Activated CD4-positive, alpha-beta memory T cell treated with anti-CD3 and anti-CD28 coated beads, Interleukin-2, amount 10 ng/mL, durations not matched to agents 7 days and 5 days (primary cell): ENCODE results near the gene TRIO. TPM values are rescaled to one million over a fixed set of nuclear protein-coding genes. Genes with fewer than 3 reads are reported as not detected.

ENCODE experiments used
- CTCF ChIA-PET: fragments of 350-600 bp; sonication (Branson Sonifier 250); formaldehyde crosslinking; loops from one replicate; lab custom pipeline; 2021; ENCODE audit warnings: antibody characterized with exemption, inconsistent platforms; lab: Charles Lee
- POLR2A ChIA-PET: fragments of 350-600 bp; sonication (Branson Sonifier 250); formaldehyde crosslinking; loops from one replicate; lab custom pipeline; 2021; ENCODE audit warnings: antibody characterized with exemption; lab: Charles Lee
- DNase-seq: peaks from one replicate; pipeline ENCODE4 v3.0.0-alpha.2; 2020
- H3K27ac Mint-ChIP-seq: one replicate; pipeline ENCODE4 v1.8.0; 2021; ENCODE audit warnings: mild to moderate bottlenecking, mixed read lengths
- H3K27me3 Mint-ChIP-seq: one replicate; pipeline ENCODE4 v1.8.0; 2021; ENCODE audit warnings: mixed read lengths
- H3K36me3 Mint-ChIP-seq: one replicate; pipeline ENCODE4 v1.8.0; 2021; ENCODE audit warnings: low read depth, mixed read lengths
- H3K4me1 Mint-ChIP-seq: one replicate; pipeline ENCODE4 v1.8.0; 2021; ENCODE audit warnings: mixed read lengths
- H3K4me3 Mint-ChIP-seq: one replicate; pipeline ENCODE4 v1.8.0; 2021; ENCODE audit warnings: mild to moderate bottlenecking, mixed read lengths
- H3K9me3 Mint-ChIP-seq: one replicate; pipeline ENCODE4 v1.8.0; 2021; ENCODE audit warnings: mixed read lengths
- total RNA-seq, 2 experiments: library from RNA; stranded (reverse); gene quantifications; one replicate each; pipeline ENCODE4 v1.2.3, GENCODE V29; 2021

Gene TRIO
- total RNA-seq, 2 experiments from 2014 or later = 8.1 to 8.3 TPM

DNA sequence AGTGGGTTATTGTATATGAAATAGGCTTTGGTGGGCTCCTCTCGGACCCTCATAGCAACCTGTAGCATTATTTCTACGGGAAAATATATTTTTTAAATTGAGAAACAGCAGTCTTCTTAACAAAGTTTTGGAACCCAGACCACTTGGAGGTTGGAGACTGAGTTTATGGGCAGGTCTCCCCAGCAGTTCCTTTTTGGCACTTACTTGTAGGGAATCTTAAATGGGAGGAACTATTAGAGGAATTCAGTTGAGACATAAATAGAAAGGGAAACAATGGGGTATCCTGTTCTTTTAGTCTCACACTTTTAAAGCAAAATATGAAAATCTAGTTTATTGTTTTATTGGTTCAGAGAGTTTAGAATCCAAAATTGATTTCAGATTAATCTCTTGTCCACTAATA lies 111.5 kb downstream of the TRIO start:
- CTCF ChIA-PET = interaction anchor here (0.6 kb wide), 1 partner anchor 718 kb away, joined by 4 read pairs; no protein-coding TSS in a partner anchor
- H3K9me3 Mint-ChIP-seq = peaks cover 6% of the 10 kb centered on the region
- no peak overlapping the region for H3K27ac Mint-ChIP-seq
- no peak for DNase-seq
- H3K4me1 Mint-ChIP-seq = no peaks in the 10 kb centered on the region
- no peaks in the 10 kb centered on the region for H3K27me3 Mint-ChIP-seq
- no peak overlapping the region for H3K4me3 Mint-ChIP-seq
- POLR2A ChIA-PET = no interaction called here
- no peaks in the 10 kb centered on the region for H3K36me3 Mint-ChIP-seq

DNA sequence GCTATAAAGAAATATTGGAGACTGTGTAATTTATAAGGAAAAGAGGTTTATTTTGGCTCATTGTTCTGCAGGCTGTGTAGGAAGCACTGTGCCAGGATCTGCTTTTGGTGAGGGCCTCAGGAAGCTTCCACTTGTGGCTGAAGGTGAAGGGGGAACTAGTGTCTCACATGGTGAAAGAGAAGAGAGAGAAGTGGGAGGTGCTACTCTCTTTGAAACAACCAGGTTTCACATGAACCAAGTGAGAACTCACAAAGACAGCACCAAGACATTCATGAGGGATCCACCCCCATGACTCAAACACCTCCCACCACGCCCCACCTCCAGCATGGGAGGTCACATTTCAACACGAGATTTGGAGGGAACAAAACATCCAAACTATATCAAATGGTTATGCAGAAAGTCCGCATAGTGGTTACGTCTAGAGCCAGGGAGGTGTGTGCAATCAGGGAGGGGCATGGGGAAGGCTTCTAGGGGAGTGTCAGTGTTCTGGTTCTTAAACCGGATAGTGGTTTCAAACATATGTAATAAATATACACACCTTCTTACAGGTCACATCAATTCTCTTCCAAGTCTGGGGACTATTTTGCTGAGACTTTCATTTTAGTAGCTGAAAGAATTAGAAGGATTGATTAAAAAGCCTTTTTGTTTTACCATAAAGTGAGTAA lies 113.0 kb downstream of the TRIO start:
- no peaks in the 10 kb centered on the region for H3K36me3 Mint-ChIP-seq
- H3K4me1 Mint-ChIP-seq = no peaks in the 10 kb centered on the region
- H3K4me3 Mint-ChIP-seq = no peak overlapping the region
- DNase-seq = no peak
- H3K27ac Mint-ChIP-seq = no peak overlapping the region
- H3K9me3 Mint-ChIP-seq = peaks cover 6% of the 10 kb centered on the region
- H3K27me3 Mint-ChIP-seq = no peaks in the 10 kb centered on the region
- ChIA-PET CTCF (no interaction called here), POLR2A (no interaction called here)

DNA sequence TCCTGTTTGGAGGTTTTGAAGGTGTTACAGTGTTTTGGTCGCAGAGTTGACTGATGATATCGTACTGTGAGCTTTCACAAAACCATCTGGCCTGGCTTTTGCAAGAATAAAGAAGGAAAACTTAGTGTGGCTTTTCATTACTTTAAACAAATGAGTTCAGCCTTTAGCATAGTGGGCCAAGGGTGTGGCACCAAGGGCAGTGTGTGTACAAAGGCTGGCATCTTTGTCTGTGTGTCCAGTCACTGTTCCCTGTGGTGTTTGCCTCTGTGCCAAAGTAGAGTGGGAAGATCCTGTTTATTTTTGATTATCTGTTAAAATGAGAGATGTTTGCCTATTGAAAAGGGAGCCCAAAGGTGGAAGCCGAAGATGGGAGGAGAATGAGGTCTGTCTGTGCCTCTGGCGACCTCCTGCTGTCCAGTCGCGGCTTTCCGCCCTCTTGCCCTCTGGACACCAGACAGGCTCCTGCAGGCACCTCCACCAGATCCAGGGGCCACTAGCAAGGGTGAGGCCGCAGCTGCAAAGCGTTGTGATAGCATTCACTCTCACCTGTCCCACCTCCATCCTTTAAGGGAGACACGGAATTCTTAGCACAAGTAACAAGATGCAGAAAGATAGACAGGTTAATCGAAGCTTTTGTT lies 113.7 kb downstream of the TRIO start:
- POLR2A ChIA-PET = no interaction called here
- CTCF ChIA-PET = no interaction called here
- Mint-ChIP-seq H3K4me3 (no peak overlapping the region), H3K36me3 (no peaks in the 10 kb centered on the region), H3K4me1 (no peaks in the 10 kb centered on the region), H3K27ac (no peak overlapping the region), H3K27me3 (peaks cover 1% of the 10 kb centered on the region), H3K9me3 (peaks cover 6% of the 10 kb centered on the region)
- DNase-seq = no peak

DNA sequence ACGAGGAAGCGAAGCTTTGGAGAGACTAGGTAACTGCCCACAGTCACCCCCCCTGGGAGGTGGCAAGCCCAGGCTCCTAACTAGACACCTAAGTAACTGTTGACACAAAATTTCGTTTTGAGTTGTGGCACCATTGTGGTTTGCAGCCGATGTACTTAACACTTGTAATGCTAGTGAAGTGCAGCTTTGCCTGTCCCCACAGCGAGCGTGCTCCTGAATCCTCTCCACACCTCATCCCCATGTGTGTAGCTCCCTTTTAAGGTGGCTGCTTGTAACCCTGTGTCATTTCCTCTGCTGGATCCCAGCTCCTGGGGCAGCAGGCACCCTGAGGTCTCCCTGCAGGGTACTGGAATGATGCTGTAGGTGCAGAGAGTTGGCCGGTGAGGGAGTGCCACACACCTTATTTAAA lies 114.9 kb downstream of the TRIO start:
- Mint-ChIP-seq H3K36me3 (no peaks in the 10 kb centered on the region), H3K9me3 (peaks cover 6% of the 10 kb centered on the region), H3K4me1 (no peaks in the 10 kb centered on the region), H3K4me3 (no peak overlapping the region), H3K27me3 (peaks cover 10% of the 10 kb centered on the region), H3K27ac (no peak overlapping the region)
- DNase-seq = no peak
- ChIA-PET POLR2A (no interaction called here), CTCF (no interaction called here)

DNA sequence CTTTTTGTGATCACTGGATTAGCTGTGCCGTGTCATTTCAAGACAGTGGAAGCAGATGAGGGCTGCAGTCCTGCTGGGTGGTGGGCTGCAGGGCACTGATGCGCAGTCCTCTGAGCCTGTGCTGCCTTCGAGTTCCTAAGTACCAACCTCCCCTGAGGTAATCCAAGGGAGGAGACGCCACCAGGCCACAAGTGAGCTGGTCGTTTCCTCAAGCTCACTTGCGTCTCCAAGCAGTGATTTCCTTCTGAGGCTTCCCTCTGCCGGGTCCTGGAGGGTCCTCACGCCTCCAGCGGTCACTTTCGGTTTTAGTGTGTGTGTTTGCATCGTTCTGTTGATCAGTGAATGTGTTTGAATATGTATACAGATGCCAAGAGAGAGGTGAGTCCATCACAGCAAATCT lies 115.7 kb downstream of the TRIO start:
- Mint-ChIP-seq H3K36me3 (no peaks in the 10 kb centered on the region), H3K4me3 (no peak overlapping the region), H3K9me3 (peaks cover 6% of the 10 kb centered on the region), H3K27me3 (peaks cover 15% of the 10 kb centered on the region), H3K4me1 (no peaks in the 10 kb centered on the region), H3K27ac (no peak overlapping the region)
- ChIA-PET CTCF (no interaction called here), POLR2A (no interaction called here)
- DNase-seq = no peak

DNA sequence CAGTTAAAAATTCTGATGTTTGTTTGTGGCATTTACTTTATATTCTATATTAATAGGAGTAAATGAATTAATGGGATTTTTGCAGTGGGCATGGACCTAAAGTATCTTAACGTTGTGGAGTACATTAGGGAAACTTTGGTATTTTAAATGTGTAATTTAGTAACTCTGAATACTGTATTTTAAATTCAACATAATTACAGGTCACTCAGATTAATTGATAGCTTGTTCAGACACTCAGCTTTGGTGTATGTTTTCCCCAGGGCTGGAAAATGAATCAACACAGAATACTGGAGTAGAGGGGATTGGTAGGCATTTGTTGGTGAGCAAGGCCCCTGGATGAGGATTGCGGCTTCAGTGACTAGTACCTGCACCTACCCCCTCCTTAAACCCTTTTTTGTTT lies 117.5 kb downstream of the TRIO start:
- Mint-ChIP-seq H3K4me3 (no peak overlapping the region), H3K4me1 (peaks cover 6% of the 10 kb centered on the region), H3K36me3 (no peaks in the 10 kb centered on the region), H3K27ac (no peak overlapping the region), H3K27me3 (peaks cover 23% of the 10 kb centered on the region), H3K9me3 (peaks cover 6% of the 10 kb centered on the region)
- ChIA-PET POLR2A (no interaction called here), CTCF (no interaction called here)
- no peak for DNase-seq

DNA sequence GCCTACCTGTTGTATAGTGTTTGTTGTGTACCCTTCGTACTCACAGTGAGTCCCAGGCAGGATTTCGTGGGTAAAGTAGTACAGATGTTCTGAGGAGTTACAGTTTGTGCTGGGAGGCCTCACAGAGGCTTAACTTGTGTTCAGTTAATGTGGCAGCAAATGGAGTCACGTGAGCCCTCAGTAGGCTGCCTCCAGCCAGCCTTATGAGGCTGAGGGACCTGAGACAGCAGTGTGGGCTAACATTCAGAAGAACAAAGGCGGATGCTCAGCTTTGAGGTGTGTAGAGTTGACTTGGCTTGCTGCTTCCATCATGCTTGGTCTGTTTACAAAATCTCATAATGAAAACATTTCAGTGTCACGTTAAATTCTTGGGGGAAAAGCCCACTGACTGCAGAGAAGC lies 118.1 kb downstream of the TRIO start:
- Mint-ChIP-seq H3K27ac (no peak overlapping the region), H3K9me3 (peaks cover 2% of the 10 kb centered on the region), H3K4me3 (no peak overlapping the region), H3K36me3 (no peaks in the 10 kb centered on the region), H3K27me3 (peaks cover 24% of the 10 kb centered on the region), H3K4me1 (peaks cover 6% of the 10 kb centered on the region)
- CTCF ChIA-PET = interaction anchor here (1.0 kb wide), 1 partner anchor 9 kb away, joined by 4 read pairs; no protein-coding TSS in a partner anchor
- no peak for DNase-seq
- POLR2A ChIA-PET = no interaction called here

DNA sequence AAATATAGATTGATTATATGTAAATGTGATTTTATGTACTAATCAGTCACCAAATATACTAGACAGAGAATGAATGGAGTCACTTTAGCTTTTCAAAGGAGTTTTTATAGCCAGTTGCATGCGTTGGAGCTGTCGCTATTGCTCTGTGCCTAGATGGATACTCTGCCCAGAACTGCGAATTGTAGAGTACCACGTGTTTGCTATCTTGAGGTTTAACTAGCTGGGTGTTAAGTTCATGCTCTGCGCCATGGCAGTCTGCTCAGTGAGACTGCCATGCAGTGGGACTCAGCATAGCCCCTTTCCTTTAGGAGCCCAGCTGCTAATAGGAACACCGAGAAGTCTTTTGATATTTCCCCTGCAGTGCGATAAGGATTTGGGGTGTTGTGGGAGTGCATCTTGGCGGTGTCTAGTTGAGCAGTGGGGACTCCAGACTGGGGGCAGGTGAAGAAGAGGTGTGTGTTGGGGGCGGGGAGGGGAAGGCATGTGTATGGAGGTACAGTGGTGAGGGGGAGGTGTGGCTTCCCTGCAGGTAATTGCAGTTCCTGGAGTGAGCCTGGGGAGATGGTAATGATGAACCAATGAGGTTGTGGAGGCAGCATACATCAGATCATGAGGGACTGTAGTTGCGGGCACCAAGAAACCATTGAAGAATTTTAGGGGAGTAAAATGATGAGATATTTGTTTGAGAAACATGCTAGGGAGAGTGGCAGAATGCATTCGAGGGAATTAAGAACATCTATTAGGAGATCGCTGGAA lies 118.9 kb downstream of the TRIO start:
- Mint-ChIP-seq H3K4me1 (peaks cover 6% of the 10 kb centered on the region), H3K9me3 (no peaks in the 10 kb centered on the region), H3K36me3 (no peaks in the 10 kb centered on the region), H3K27me3 (peaks cover 25% of the 10 kb centered on the region), H3K4me3 (no peak overlapping the region), H3K27ac (no peak overlapping the region)
- ChIA-PET POLR2A (no interaction called here), CTCF (interaction anchor here (1.0 kb wide), 1 partner anchor 8 kb away, joined by 4 read pairs; no protein-coding TSS in a partner anchor)
- no peak for DNase-seq

DNA sequence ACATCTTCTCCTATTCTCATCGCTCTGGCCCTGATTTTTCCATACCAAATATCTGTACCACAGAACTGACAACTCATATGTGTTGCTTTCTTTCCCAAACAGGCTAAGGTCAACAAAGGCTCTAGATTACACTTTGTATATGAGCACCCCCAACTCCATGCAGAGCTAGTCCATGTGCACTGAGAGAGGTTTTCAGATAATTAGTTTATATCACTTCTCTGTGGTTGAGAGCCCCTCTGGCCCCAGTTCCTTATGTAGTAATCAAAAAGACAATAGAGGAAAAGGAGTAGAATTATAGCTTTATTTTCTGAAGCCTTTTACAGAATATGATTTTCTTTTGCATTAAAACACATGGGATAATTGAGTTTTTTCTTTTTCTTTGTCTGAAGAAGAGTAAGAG lies 120.0 kb downstream of the TRIO start:
- Mint-ChIP-seq H3K4me3 (no peak overlapping the region), H3K9me3 (no peaks in the 10 kb centered on the region), H3K27me3 (peaks cover 30% of the 10 kb centered on the region), H3K27ac (no peak overlapping the region), H3K4me1 (peaks cover 6% of the 10 kb centered on the region), H3K36me3 (no peaks in the 10 kb centered on the region)
- no peak for DNase-seq
- CTCF ChIA-PET = no interaction called here
- POLR2A ChIA-PET = no interaction called here

DNA sequence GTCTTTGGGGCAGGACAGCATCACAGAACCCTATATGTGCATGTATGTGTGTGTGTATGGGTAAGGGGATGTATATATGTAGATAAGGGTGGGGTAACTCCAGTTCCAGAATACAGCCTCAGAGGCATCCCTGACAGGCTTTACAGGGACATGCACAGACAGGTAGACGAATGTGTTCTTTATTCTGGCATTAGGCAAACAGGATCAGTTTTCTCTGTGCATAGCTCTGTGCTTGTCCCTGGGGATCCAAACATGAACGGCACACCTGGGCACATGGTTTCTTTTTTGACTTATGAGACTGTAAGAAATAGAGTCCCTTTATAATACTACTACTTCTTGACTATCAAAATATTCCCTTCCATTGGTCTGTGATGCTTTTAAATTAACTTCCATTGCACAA lies 120.6 kb downstream of the TRIO start:
- Mint-ChIP-seq H3K27me3 (peaks cover 31% of the 10 kb centered on the region), H3K4me3 (no peak overlapping the region), H3K9me3 (no peaks in the 10 kb centered on the region), H3K4me1 (peaks cover 6% of the 10 kb centered on the region), H3K36me3 (no peaks in the 10 kb centered on the region), H3K27ac (no peak overlapping the region)
- CTCF ChIA-PET = no interaction called here
- no peak for DNase-seq
- POLR2A ChIA-PET = no interaction called here

DNA sequence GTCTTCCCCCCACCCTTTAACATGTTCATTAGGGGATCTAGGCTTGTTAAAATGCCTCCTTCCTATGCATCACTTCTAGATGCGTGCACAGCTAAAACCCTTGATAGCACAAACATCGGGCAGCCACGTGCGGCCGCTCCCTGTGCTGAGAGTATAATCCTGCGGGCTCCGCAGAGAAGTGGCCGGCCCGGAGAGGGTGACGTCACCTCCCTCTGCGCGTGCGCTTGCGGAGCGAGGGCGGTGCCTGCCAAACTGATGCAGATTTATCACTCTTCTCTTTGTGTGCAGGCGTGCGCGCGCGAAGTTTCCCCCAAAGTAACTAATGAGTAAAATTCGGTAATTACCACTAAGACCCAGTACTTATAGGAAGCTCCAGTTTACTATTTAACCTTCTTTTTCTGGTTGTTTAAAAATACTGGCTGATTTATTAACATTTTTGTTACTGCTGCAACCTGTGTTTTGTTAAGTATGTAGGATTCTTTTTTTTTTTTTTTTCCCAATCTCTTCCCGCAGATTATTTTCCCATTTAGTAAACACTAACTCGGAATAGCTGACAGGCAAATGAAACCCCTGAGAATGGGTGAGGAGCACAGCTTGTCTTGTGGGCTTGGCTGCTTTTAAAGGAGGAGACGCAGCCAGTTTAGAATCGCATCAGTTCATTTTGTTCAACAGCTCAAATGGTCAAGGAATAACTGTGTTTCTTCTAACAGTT lies 121.6 kb downstream of the TRIO start:
- H3K4me1 Mint-ChIP-seq = peaks cover 6% of the 10 kb centered on the region
- no peak overlapping the region for H3K4me3 Mint-ChIP-seq
- ChIA-PET POLR2A (no interaction called here), CTCF (interaction anchor here (0.6 to 1.0 kb wide), 3 partner anchors 98 to 841 kb away, joined by 3 to 4 read pairs (median 3); no protein-coding TSS in a partner anchor)
- H3K27ac Mint-ChIP-seq = no peak overlapping the region
- peak; percentile 70 for DNase-seq
- H3K9me3 Mint-ChIP-seq = no peaks in the 10 kb centered on the region
- peaks cover 31% of the 10 kb centered on the region for H3K27me3 Mint-ChIP-seq
- no peaks in the 10 kb centered on the region for H3K36me3 Mint-ChIP-seq

DNA sequence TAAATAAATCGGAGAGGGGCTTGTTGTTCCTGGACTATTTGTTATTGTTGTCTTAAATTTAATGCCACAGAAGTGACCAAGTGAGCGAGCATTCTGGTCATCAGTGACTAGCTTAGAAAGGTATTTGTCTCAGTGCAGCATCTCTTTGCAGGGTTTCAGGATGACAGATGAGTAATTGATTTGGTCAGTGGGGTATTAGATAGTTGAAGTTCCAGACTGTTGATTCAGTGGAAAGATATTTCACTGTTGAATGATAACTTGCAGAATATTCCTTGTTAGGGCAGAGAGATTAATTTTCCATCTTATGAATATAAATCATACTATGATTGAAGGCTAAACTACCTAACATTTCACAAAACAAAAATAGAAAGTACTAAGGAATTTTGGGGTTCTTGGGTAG lies 122.4 kb downstream of the TRIO start:
- Mint-ChIP-seq H3K4me1 (peaks cover 6% of the 10 kb centered on the region), H3K27me3 (peaks cover 31% of the 10 kb centered on the region), H3K9me3 (no peaks in the 10 kb centered on the region), H3K36me3 (no peaks in the 10 kb centered on the region), H3K27ac (no peak overlapping the region), H3K4me3 (no peak overlapping the region)
- DNase-seq = no peak
- CTCF ChIA-PET = interaction anchor here (0.6 to 1.0 kb wide), 2 partner anchors 277 to 840 kb away, joined by 3 read pairs; no protein-coding TSS in a partner anchor
- POLR2A ChIA-PET = no interaction called here

DNA sequence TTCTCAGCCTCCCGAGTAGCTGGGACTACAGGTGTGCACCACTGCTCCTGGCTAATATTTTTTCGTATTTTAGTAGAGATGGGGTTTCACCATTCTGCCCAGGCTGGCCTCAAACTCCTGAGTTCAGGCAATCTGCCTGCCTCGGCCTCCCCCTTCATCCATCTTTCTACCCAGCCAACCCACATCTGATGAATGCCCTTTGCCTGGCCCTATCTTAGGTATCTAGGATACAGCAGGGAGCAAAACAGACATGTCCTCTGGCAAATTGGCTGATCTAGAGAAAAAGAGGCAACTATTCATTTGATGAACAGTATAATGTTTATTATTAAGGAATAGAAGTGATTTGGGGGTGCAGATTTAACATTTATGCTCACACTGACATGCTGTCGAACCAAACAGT lies 123.0 kb downstream of the TRIO start:
- CTCF ChIA-PET = no interaction called here
- no peaks in the 10 kb centered on the region for H3K9me3 Mint-ChIP-seq
- no peak overlapping the region for H3K4me3 Mint-ChIP-seq
- H3K36me3 Mint-ChIP-seq = no peaks in the 10 kb centered on the region
- DNase-seq = no peak
- peaks cover 32% of the 10 kb centered on the region for H3K27me3 Mint-ChIP-seq
- POLR2A ChIA-PET = no interaction called here
- no peak overlapping the region for H3K27ac Mint-ChIP-seq
- peaks cover 8% of the 10 kb centered on the region for H3K4me1 Mint-ChIP-seq
